LNCaP clone FGC (cell line): ENCODE results near the gene SOBP.

Experiments
- DNase-seq: peaks from one replicate; pipeline ENCODE4 v3.0.0-alpha.2; 2011; ENCODE audit warnings: low read depth
- H3K4me3 ChIP-seq: 2 replicates; pipeline ENCODE4 v1.5.1; 2011; ENCODE audit warnings: mild to moderate bottlenecking, low read depth, low read length, control low read depth
- TF ChIP-seq, protein P1 (sequence below): IDR thresholded peaks from 2 replicates; pipeline ENCODE4 v1.5.1; 2012; ENCODE audit warnings: mild to moderate bottlenecking; ENCODE audit not compliant: control insufficient read depth, insufficient read depth; ENCODE audit errors: extremely low read depth

SOBP gene

DNA sequence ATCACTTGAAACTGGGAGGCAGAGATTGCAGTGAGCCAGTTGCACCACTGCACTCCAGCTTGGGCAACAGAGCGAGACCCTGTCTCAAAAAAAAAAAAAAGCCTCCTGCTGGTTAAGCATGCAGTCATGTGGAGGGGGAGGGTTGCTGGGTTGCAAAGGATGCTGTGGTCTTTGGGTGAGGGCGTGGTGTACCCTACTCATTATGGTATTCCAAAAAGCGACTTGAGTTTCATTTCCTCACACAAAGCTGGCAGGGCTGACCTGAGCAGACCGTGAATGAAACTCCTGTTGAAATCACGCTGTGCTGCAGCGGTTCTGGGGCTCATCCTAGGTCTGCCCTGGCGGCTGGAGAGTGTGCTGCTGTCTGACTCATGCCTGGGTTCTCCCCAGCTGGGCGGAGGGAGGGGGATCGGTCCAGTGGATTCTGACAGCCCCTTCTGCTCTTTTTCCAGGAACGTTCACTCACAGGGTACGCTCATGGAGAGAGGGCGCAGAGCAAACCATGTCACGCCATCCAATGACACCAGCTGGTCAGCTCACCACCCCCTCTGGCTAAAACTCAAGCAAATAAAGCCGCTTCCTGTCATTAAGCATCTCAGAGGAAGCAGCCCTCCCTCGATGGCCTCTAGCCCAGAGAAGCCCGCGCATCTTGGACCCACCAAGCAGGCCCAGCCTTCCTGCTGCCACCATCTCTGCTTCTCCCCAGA is 168.0 kb downstream of the SOBP start:
- TF ChIP-seq, protein P1, sequence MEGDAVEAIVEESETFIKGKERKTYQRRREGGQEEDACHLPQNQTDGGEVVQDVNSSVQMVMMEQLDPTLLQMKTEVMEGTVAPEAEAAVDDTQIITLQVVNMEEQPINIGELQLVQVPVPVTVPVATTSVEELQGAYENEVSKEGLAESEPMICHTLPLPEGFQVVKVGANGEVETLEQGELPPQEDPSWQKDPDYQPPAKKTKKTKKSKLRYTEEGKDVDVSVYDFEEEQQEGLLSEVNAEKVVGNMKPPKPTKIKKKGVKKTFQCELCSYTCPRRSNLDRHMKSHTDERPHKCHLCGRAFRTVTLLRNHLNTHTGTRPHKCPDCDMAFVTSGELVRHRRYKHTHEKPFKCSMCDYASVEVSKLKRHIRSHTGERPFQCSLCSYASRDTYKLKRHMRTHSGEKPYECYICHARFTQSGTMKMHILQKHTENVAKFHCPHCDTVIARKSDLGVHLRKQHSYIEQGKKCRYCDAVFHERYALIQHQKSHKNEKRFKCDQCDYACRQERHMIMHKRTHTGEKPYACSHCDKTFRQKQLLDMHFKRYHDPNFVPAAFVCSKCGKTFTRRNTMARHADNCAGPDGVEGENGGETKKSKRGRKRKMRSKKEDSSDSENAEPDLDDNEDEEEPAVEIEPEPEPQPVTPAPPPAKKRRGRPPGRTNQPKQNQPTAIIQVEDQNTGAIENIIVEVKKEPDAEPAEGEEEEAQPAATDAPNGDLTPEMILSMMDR: no peak
- DNase-seq: no peak
- H3K4me3 ChIP-seq: no peak overlapping the region

DNA sequence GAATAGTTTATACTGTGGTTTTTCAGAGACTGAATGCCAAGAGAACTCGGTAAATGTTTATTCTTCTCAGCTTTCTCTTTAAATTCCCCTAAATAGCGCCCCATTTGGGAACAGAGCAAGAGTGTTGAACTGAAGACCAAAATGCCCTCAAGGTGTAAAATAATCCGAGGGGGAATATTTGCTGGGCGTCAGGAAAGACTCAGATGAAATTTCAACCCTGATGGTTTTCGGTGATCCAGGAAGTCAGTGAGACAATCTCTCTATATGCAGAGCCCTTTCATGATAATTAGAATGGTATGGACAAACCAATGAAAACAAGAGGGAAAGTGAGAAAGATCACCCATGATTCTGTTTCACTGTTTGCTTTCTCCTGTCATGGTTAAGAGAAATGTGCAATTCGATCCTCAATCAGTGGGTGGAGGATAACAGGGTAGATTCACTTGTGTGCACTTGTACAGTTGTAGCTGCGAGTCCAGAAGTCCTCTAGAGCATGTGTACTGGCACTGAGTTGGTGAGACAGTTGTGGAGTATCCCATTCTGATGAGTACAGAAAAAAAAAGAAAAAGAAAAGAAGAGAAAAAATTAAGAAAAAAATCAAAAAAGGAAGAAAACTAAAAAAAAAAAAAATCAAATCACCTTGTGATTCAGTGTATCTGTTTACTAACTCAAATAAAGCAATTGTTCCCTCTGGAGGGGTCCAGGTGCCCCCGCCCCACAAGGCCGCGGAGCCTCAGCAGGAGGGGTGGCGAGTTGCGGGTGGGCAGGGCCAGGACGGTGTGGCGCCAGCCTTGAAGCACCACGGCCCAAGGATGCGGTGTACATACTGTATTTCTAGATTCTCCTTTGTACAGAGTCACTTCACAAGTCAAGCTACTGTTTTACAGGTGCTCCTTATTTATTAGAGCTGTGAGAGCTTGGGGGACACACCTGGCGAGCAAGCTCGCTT is 169.3 kb downstream of the SOBP start:
- TF ChIP-seq, protein P1: no peak
- H3K4me3 ChIP-seq: no peak overlapping the region
- DNase-seq: no peak

GRCh38 chr6:107660839-107661238 is 170.9 kb downstream of the SOBP start:
- no peak for DNase-seq
- H3K4me3 ChIP-seq: no peak overlapping the region
- TF ChIP-seq, protein P1: no peak

DNA sequence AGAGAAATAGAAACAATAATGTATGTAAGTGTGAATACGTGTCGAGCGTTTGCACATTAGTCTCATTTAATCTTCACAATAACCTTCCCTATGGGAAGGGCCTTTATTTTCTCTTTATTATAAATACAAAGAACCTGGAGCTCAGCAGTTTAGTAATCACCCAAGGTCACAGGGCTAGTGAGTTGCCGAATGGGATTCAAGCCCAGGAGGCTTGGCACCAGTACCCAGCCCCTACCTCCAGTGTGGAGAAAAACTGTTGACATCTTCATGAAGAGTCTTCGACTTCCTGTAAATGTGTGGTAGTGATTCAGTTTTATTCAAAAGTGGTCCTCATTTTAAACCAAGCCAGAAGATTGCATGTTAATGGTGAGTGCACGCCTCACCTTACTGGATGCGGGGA is 171.4 kb downstream of the SOBP start:
- TF ChIP-seq, protein P1: no peak
- DNase-seq: no peak
- no peak overlapping the region for H3K4me3 ChIP-seq

DNA sequence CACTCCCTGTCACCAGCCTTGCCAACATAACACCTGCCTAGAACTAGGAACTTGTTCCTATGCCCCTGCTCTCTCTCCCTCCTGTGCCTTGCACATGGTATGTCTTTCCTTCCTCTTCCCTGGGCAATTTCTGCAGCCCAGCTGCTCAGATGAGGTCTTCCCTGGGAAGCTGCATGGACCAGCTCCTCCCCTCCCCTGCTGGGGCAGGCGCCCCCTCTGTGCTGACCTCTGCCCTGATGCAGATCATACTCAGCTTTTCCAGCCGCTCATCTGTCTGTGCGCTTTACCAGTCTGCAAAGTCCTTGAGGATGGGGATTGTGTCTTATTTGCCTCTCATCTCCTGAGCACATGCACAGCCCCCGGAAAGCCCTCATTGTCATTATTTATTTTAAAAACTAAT is 172.4 kb downstream of the SOBP start:
- TF ChIP-seq, protein P1: no peak
- H3K4me3 ChIP-seq: no peak overlapping the region
- DNase-seq: no peak

GRCh38 chr6:107663308-107663707 is 173.4 kb downstream of the SOBP start:
- no peak for DNase-seq
- no peak overlapping the region for H3K4me3 ChIP-seq
- TF ChIP-seq, protein P1: no peak
